Activated T-helper 1 cell treated with anti-CD3 and anti-CD28 coated beads, Interleukin-12 subunit alpha, Interleukin-12 subunit beta, Interleukin-2, Interleukin-4 antibody, amounts not matched to agents 30 ng/mL and 10 ng/mL and 1 ng/mL, durations not matched to agents 14 hours and 24 hours and 36 hours (primary cell): ENCODE data around the gene KCNK7. TPM values are rescaled to one million over a fixed set of nuclear protein-coding genes. Genes with fewer than 3 reads are reported as not detected.

Experiments used
- DNase-seq: peaks from one replicate; pipeline ENCODE4 v3.0.0; 2021; ENCODE audit warnings: low spot score
- H3K27ac Mint-ChIP-seq: one replicate; pipeline ENCODE4 v1.8.0; 2021; ENCODE audit warnings: mild to moderate bottlenecking, mixed read lengths
- H3K27me3 Mint-ChIP-seq: one replicate; pipeline ENCODE4 v1.8.0; 2022; ENCODE audit warnings: mild to moderate bottlenecking, moderate library complexity, mixed read lengths; ENCODE audit not compliant: insufficient read depth
- H3K36me3 Mint-ChIP-seq: one replicate; pipeline ENCODE4 v1.8.0; 2021; ENCODE audit warnings: low read depth, mixed read lengths
- H3K4me1 Mint-ChIP-seq: one replicate; pipeline ENCODE4 v1.8.0; 2021; ENCODE audit warnings: low read depth, mixed read lengths
- H3K4me3 Mint-ChIP-seq: one replicate; pipeline ENCODE4 v1.8.0; 2021; ENCODE audit warnings: mild to moderate bottlenecking, moderate library complexity, mixed read lengths
- H3K9me3 Mint-ChIP-seq: one replicate; pipeline ENCODE4 v1.8.0; 2021; ENCODE audit warnings: mixed read lengths
- intact Hi-C: fragments of 100-400 bp; cut with micrococcal nuclease; formaldehyde crosslinking; loops from one replicate; pipeline ENCODE4 v1.15.1; 2024
- total RNA-seq: library from RNA; stranded (reverse); gene quantifications from 2 replicates; pipeline ENCODE4 v1.2.3, GENCODE V29; 2022

Gene KCNK7
- total RNA-seq, 1 donor from 2014 or later: 1.6 TPM

DNA sequence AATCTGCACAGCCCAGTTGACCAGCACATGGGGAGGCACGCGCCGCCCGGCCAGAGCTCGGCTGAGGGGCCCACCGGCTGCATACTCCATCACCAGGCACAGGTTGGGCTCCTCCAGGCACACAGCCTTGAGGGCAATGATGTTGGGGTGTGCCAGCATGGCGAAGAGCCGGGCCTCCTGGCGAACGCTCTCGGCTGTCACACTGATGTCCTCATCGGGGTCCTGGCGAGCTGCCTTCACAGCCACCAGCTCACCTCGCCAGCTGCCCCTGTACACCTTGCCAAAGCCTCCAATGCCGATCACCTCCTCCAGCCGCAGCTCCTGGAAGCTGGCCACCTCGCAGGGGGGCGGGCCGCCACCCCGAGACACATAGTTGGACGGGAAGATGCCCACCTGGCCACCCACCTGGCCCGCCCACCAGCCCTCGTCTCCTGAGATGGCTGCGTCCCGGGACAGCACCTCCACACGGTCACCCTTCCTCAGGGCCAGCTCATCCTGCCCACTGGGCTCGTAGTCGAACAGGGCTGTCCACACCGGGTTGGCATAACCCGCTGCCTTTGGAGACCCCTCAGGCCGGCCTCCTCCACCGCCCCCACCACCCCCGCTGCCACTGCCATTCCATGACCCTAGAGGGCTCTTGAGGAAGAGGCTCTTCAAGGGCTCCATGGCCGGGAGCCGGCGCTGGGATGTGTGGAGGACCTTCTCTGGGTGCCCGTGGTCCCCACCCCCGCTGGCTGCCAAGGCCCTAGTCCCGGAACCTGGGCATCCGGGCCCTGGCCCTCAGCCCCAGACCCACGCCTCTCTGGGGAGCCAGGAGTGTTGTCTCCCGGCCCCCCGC is 17.7 kb upstream of the KCNK7 start:
- no peaks in the 10 kb centered on the region for H3K9me3 Mint-ChIP-seq
- peak overlapping the region; percentile 95 for H3K4me3 Mint-ChIP-seq
- peaks cover 43% of the 10 kb centered on the region for H3K4me1 Mint-ChIP-seq
- no peak for DNase-seq
- peak overlapping the region; percentile 72 for H3K27ac Mint-ChIP-seq
- intact Hi-C loops: loop anchor here (10.0 kb wide), 1 partner anchor 499 kb away; the partner anchor contains the start of genes TM7SF2 and ZNHIT2
- no peaks in the 10 kb centered on the region for H3K27me3 Mint-ChIP-seq
- H3K36me3 Mint-ChIP-seq: peaks cover 30% of the 10 kb centered on the region

DNA sequence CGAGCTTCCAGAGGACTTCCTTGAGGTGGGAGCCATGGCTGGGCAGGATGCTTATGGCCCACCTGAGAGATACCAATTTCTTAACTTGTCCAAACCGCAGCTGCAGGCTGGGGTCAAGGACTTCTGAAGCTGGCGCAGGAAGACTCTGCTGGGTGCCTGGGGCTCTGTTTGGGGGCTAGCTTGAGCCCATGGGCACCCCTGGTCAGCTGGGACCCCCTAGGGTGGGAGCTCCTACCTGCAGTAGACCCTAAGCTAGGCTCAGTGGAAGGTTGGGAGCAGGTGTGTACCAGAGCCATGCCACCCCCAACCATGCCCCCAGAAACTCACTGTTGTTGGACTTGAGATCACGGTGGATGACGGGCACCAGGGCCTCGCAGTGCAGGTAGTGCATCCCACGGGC is 17.1 kb upstream of the KCNK7 start:
- Mint-ChIP-seq H3K27ac (peak overlapping the region; percentile 77), H3K4me3 (peak overlapping the region; percentile 95), H3K9me3 (no peaks in the 10 kb centered on the region), H3K4me1 (peaks cover 43% of the 10 kb centered on the region), H3K27me3 (no peaks in the 10 kb centered on the region), H3K36me3 (peaks cover 34% of the 10 kb centered on the region)
- intact Hi-C loops: loop anchor here (10.0 kb wide), 1 partner anchor 498 kb away; the partner anchor contains the start of genes TM7SF2 and ZNHIT2
- no peak for DNase-seq

- peaks cover 36% of the 10 kb centered on the region for H3K36me3 Mint-ChIP-seq
- H3K27me3 Mint-ChIP-seq: no peaks in the 10 kb centered on the region
- no peak for DNase-seq
- peak overlapping the region; percentile 77 for H3K27ac Mint-ChIP-seq
- H3K9me3 Mint-ChIP-seq: no peaks in the 10 kb centered on the region
- peaks cover 43% of the 10 kb centered on the region for H3K4me1 Mint-ChIP-seq
- peak overlapping the region; percentile 95 for H3K4me3 Mint-ChIP-seq
- intact Hi-C loops: loop anchor here (10.0 kb wide), 1 partner anchor 497 kb away; the partner anchor contains the start of genes TM7SF2 and ZNHIT2
Measured at GRCh38 chr11:65611758-65612603, 16.4 kb upstream of the KCNK7 start.

DNA sequence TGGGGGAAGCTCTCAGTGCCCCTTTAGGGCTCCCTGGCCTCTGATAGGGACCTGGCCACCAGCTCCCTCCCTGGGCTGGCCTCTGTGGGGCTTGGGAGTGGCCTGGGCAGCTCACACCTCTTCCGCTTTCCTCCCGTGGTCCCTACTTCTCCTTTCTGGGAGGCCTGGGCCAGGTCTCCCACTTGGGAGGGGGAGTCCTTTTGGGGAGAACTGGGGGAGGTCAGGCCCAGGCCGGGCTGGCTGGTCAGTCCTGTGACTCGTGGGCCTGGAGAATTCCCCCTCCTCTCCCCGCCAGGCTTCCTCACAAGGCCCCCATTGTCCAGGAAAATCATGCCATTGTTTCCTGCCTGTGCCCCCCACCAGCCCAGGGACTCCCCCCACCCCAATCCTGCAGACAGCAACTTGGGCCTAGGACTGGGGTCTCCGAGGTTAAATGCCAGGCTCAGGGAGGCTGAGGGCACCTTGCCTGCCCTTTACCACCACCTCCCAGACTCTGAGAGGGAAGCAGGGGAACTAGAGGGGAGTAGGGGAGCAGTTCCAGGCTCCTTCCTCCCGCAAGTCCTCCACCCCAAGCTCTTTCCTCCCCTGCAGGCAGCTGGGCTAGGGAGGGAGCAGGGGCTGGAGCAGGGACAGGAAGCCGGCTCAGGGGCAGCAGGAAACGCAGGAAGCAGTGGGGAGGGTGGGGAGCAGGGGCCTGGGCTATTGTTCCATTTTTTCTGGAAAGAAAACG is 15.6 kb upstream of the KCNK7 start:
- peak overlapping the region; percentile 42 for H3K27ac Mint-ChIP-seq
- DNase-seq: no peak
- H3K27me3 Mint-ChIP-seq: no peaks in the 10 kb centered on the region
- peak overlapping the region; percentile 95 for H3K4me3 Mint-ChIP-seq
- no peaks in the 10 kb centered on the region for H3K9me3 Mint-ChIP-seq
- intact Hi-C loops: loop anchor here (10.0 kb wide), 1 partner anchor 496 kb away; the partner anchor contains the start of genes TM7SF2 and ZNHIT2
- H3K36me3 Mint-ChIP-seq: peaks cover 38% of the 10 kb centered on the region
- peaks cover 35% of the 10 kb centered on the region for H3K4me1 Mint-ChIP-seq

DNA sequence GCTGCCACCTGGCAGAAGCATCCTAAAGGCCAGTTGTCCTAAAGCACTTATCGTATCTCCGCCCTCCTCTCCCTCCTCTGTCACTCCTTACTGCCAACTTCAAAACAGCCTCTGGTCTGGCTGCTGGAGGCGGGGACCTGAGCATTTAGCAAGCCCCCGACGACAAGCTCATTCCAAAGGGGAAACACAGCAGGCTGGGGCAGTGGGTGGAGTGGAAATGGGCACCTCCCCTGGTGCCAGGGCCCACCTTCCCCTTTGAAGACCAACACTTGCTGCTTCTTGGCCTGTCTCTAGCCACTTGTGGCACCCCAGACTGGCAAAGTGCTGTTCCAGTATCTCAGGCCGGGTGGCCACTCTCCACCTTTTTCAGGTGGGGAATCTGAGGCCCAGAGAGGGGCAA is 14.8 kb upstream of the KCNK7 start:
- Mint-ChIP-seq H3K4me3 (peak overlapping the region; percentile 57), H3K4me1 (peaks cover 35% of the 10 kb centered on the region), H3K9me3 (no peaks in the 10 kb centered on the region), H3K27me3 (no peaks in the 10 kb centered on the region), H3K36me3 (peaks cover 44% of the 10 kb centered on the region), H3K27ac (peak overlapping the region; percentile 61)
- intact Hi-C loops: loop anchor here (10.0 kb wide), 1 partner anchor 496 kb away; the partner anchor contains the start of genes TM7SF2 and ZNHIT2
- no peak for DNase-seq

DNA sequence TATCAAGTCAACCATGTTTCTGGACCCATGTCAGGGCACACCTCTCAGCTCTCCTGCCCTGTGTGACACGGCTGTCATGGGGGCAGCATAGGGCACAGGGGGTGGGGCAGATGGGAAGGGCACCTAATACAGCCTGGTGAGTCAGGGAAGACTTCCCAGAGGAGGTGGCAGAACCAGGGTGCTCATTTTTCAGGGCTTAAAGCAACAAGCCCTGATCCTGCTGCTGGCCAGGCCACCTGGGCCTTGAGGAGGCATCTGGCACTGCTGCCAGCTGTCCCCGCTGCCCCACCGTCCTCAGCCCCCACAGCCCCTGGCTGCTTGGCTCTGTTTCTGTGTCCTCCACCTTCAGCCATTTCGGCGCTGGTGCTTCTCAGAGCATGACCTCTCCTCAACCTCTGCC is 14.1 kb upstream of the KCNK7 start:
- Mint-ChIP-seq H3K9me3 (no peaks in the 10 kb centered on the region), H3K27ac (peak overlapping the region; percentile 61), H3K27me3 (no peaks in the 10 kb centered on the region), H3K4me1 (peaks cover 35% of the 10 kb centered on the region), H3K36me3 (peaks cover 44% of the 10 kb centered on the region), H3K4me3 (peak overlapping the region; percentile 57)
- DNase-seq: no peak
- intact Hi-C loops: loop anchor here (10.0 kb wide), 1 partner anchor 495 kb away; the partner anchor contains the start of genes TM7SF2 and ZNHIT2

DNA sequence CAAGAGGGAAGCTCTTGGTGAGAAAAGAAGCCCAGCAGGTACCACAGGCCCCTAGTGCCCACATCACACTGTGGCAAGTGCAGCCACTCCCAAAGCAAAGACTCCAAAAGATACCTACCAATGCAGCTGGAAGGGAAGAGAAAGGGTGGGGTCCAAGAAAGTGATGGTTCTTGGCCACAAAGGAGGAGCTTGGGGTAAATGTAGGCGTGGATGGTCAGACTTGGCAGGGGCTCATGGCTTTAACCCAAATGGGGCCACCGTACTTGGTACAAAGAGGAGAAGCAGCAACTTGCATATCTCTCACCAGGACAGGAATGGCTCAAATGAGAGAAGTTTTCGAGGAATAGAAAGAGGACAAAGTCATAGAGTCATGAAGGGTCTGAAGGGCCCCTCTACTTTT is 13.6 kb upstream of the KCNK7 start:
- intact Hi-C loops: no loop called here
- DNase-seq: no peak
- Mint-ChIP-seq H3K36me3 (peaks cover 44% of the 10 kb centered on the region), H3K4me3 (peak overlapping the region; percentile 57), H3K9me3 (no peaks in the 10 kb centered on the region), H3K27me3 (no peaks in the 10 kb centered on the region), H3K27ac (no peak overlapping the region), H3K4me1 (peaks cover 35% of the 10 kb centered on the region)

DNA sequence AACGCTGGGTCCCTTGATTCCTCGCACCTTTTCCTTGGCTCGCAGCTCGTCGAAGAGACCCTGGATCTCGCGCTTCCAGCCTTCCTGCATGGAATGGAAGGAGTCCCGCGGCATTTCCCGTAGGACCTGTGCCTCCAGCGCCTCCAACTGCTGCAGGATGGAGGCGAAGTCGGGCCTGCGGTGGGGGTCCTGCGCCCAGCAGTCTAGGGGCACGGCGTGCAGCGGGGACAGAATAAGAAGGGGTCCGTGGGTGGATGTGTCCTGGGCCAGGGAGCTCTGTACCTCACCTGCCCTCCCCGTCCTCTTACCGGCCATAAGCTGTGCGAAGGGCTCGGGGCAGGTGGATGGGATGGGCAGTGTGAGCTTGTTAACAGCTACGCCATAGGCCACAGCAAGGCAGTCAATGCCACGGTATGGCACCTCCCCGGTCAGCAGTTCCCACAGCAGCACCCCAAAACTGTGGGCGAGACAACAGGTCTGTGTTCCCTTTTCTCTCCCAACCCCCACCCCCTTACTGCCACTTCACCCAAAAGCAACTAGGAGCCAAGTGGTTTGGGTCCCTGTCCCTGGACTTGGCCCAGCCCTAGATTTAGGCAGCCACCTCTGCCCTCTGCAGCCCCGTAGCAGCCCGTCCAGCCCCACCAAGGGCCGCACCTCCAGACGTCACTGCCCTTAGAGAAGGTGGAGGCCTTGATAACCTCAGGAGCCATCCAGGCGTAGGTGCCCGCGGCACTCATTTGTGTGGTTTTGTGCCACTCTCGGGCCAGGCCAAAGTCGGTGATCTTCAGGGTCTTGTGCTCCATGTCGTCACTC is 12.2 kb upstream of the KCNK7 start:
- Mint-ChIP-seq H3K27me3 (no peaks in the 10 kb centered on the region), H3K4me1 (peaks cover 35% of the 10 kb centered on the region), H3K36me3 (peaks cover 46% of the 10 kb centered on the region), H3K4me3 (no peak overlapping the region), H3K9me3 (no peaks in the 10 kb centered on the region), H3K27ac (peak overlapping the region; percentile 16)
- intact Hi-C loops: no loop called here
- DNase-seq: no peak

DNA sequence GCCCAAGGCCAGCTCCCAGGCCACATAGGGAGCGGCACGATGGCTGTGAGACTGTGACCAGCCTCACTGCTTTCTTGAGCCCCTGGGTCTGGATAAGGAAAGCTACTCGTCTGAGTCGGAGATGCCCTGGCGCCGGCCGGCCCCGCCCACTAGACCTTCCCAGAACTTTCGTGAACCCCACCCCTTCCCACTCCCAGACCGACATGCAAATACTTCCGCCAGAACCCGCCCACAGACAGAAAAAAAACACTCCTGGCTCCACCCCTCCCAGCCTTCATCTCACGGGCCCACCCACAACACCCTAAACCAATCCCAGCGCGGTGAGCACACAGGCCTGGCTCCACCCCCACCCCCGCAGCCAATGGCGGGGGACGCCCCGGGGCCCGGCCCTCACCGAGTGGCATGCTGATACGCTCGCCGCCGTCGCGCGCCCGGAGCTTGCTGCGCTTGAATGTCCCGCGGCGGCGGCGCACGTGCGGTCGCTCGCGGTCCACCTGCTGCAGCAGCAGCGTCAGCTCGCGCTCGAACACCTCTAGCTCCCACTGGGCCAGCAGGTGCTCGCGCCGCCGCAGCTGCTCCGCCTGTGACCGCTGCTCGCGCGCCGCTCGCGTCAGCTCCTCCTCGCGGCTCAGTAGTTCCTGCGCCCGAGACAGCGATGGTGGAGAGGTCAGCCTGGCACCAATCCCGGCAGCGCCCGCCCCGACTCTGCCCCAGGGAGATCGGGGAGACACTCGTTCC is 11.4 kb upstream of the KCNK7 start:
- intact Hi-C loops: no loop called here
- DNase-seq: no peak
- Mint-ChIP-seq H3K4me3 (no peak overlapping the region), H3K27ac (peak overlapping the region; percentile 34), H3K4me1 (peaks cover 29% of the 10 kb centered on the region), H3K27me3 (no peaks in the 10 kb centered on the region), H3K36me3 (peaks cover 41% of the 10 kb centered on the region), H3K9me3 (no peaks in the 10 kb centered on the region)

GRCh38 chr11:65604258-65604657 is 8.7 kb upstream of the KCNK7 start:
- intact Hi-C loops: no loop called here
- no peak for DNase-seq
- Mint-ChIP-seq H3K9me3 (no peaks in the 10 kb centered on the region), H3K36me3 (peaks cover 35% of the 10 kb centered on the region), H3K4me3 (no peak overlapping the region), H3K27me3 (no peaks in the 10 kb centered on the region), H3K4me1 (peaks cover 7% of the 10 kb centered on the region), H3K27ac (no peak overlapping the region)

- H3K27ac Mint-ChIP-seq: no peak overlapping the region
- H3K9me3 Mint-ChIP-seq: no peaks in the 10 kb centered on the region
- intact Hi-C loops: no loop called here
- H3K27me3 Mint-ChIP-seq: no peaks in the 10 kb centered on the region
- H3K4me1 Mint-ChIP-seq: peaks cover 12% of the 10 kb centered on the region
- DNase-seq: no peak
- no peak overlapping the region for H3K4me3 Mint-ChIP-seq
- peaks cover 19% of the 10 kb centered on the region for H3K36me3 Mint-ChIP-seq
Measured at GRCh38 chr11:65599955-65600246, 4.3 kb upstream of the KCNK7 start.
